Measurements from ENCODE around the gene SOCS6. TPM values are rescaled to one million over a fixed set of nuclear protein-coding genes. Genes with fewer than 3 reads are reported as not detected.
"Not testable (repeated sequence)": the region's sequence is repeated elsewhere in the genome, so short reads cannot be mapped to it uniquely, and the experiment has no call there.

SOCS6 gene
- 15.5 TPM for polyA plus RNA-seq (ENCODE audit: insufficient read length)

GRCh38 chr18:70288851-70289328, at the start of gene SOCS6:
Gene SOCS6 (plus strand): TSS chr18:70289045. CDS start chr18:70324669, 35,624 bp downstream.
- no peak for DNase-seq (ENCODE audit: low read depth)

- DNase-seq (ENCODE audit: low read depth): no peak
Measured at GRCh38 chr18:70243131-70243929, 45.5 kb upstream of the SOCS6 start.

GRCh38 chr18:70246061-70246466, 42.8 kb upstream of the SOCS6 start:
- DNase-seq (ENCODE audit: low read depth): no peak

- no peak for DNase-seq (ENCODE audit: low read depth)
Measured at GRCh38 chr18:70249118-70249517, 39.7 kb upstream of the SOCS6 start.

GRCh38 chr18:70249861-70250260, 39.0 kb upstream of the SOCS6 start:
- not testable (repeated sequence) for DNase-seq (ENCODE audit: low read depth)

GRCh38 chr18:70250781-70251180, 38.1 kb upstream of the SOCS6 start:
- no peak for DNase-seq (ENCODE audit: low read depth)

GRCh38 chr18:70256184-70256583, 32.7 kb upstream of the SOCS6 start:
- no peak for DNase-seq (ENCODE audit: low read depth)

- DNase-seq (ENCODE audit: low read depth): no peak
Measured at GRCh38 chr18:70256994-70257393, 31.9 kb upstream of the SOCS6 start.

GRCh38 chr18:70258243-70258642, 30.6 kb upstream of the SOCS6 start:
- no peak for DNase-seq (ENCODE audit: low read depth)

GRCh38 chr18:70260683-70261082, 28.2 kb upstream of the SOCS6 start:
- DNase-seq (ENCODE audit: low read depth): no peak

- DNase-seq (ENCODE audit: low read depth): no peak
Measured at GRCh38 chr18:70261141-70261788, 27.6 kb upstream of the SOCS6 start.

GRCh38 chr18:70263336-70263735, 25.5 kb upstream of the SOCS6 start:
- DNase-seq (ENCODE audit: low read depth): no peak

GRCh38 chr18:70271742-70272141, 17.1 kb upstream of the SOCS6 start:
- DNase-seq (ENCODE audit: low read depth): no peak

- DNase-seq (ENCODE audit: low read depth): no peak
Measured at GRCh38 chr18:70273021-70273420, 15.8 kb upstream of the SOCS6 start.

GRCh38 chr18:70276416-70277191, 12.2 kb upstream of the SOCS6 start:
- no peak for DNase-seq (ENCODE audit: low read depth)

GRCh38 chr18:70279470-70279869, 9.4 kb upstream of the SOCS6 start:
- DNase-seq (ENCODE audit: low read depth): no peak

GRCh38 chr18:70280007-70280925, 8.6 kb upstream of the SOCS6 start:
- no peak for DNase-seq (ENCODE audit: low read depth)

- DNase-seq (ENCODE audit: low read depth): no peak
Measured at GRCh38 chr18:70284976-70285620, 3.7 kb upstream of the SOCS6 start.

GRCh38 chr18:70287731-70288130, 1.1 kb upstream of the SOCS6 start:
- no peak for DNase-seq (ENCODE audit: low read depth)

- no peak for DNase-seq (ENCODE audit: low read depth)
Measured at GRCh38 chr18:70288171-70288850, 534 bp upstream of the SOCS6 start.

Data from forelimb muscle (tissue), 1 donor.